Spinal cord (tissue), 10 donors: ENCODE data around the gene DNAL1. TPM values are rescaled to one million over a fixed set of nuclear protein-coding genes. Genes with fewer than 3 reads are reported as not detected.
"Not testable (repeated sequence)": the region's sequence is repeated elsewhere in the genome, so short reads cannot be mapped to it uniquely, and the experiment has no call there.

Source experiments
- DNase-seq, 6 donors: peaks; one replicate each; pipeline versions ENCODE4 v3.0.0 to v3.0.0-alpha.2; 2013 to 2015; ENCODE audit warnings: low spot score in 6 of 6, low read depth in 4 of 6
- H3K27ac ChIP-seq: one replicate; pipeline ENCODE4 v1.5.1; 2013; ENCODE audit warnings: low read depth, low read length, control low read depth
- H3K27me3 ChIP-seq: one replicate; pipeline ENCODE4 v1.6.1; 2013; ENCODE audit warnings: low read length; ENCODE audit not compliant: control insufficient read depth, insufficient read depth
- H3K36me3 ChIP-seq: one replicate; pipeline ENCODE4 v1.6.1; 2013; ENCODE audit warnings: low read length; ENCODE audit not compliant: control insufficient read depth, insufficient read depth
- H3K4me1 ChIP-seq: one replicate; pipeline ENCODE4 v1.6.1; 2013; ENCODE audit warnings: low read length; ENCODE audit not compliant: control insufficient read depth, insufficient read depth
- H3K4me3 ChIP-seq: one replicate; pipeline ENCODE4 v1.5.1; 2013; ENCODE audit warnings: low read depth, low read length, control low read depth
- H3K9me3 ChIP-seq: one replicate; pipeline ENCODE4 v1.6.1; 2013; ENCODE audit warnings: low read length; ENCODE audit not compliant: control insufficient read depth, insufficient read depth
- WGBS: methylation state at CpG from one replicate; pipeline ENCODE4 v1.1.5; 2013; ENCODE audit warnings: missing lambda C conversion rate; ENCODE audit not compliant: insufficient coverage; 5-methylcytosine and 5-hydroxymethylcytosine counted together
- polyA plus RNA-seq, 2 donors: library from polyadenylated mRNA; unstranded; fragments of 120-200 nt; gene quantifications; one replicate each; pipeline ENCODE4 v1.2.1, GENCODE V29; 2013; ENCODE audit not compliant: insufficient read length in 2 of 2
- total RNA-seq, 2 donors: library from RNA; depleted of rRNA in 1 of 2; stranded (reverse); fragments of 120-200 nt in 1 of 2; fragments of >200 nt in 1 of 2; gene quantifications; one replicate each; pipeline versions ENCODE4 v1.2.3 to v1.2.4, GENCODE V29; 2013 to 2014
- donor health status: healthy.

The DNAL1 gene
- total and polyA plus RNA-seq, 4 donors, result 15.4 to 26.0 (median 20.2) TPM

GRCh38 chr14:73636355-73636754, 8.4 kb upstream of the DNAL1 start:
- H3K4me1 ChIP-seq, result peaks cover 16% of the 10 kb centered on the region
- H3K27ac ChIP-seq, H3K4me3 ChIP-seq, H3K36me3 ChIP-seq, H3K9me3 ChIP-seq, H3K27me3 ChIP-seq, DNase-seq: not testable (repeated sequence)
- 93% methylated on average over 10 of the region's 10 CpGs for WGBS

GRCh38 chr14:73637830-73638229, 7.0 kb upstream of the DNAL1 start:
- H3K9me3 ChIP-seq, result no peaks in the 10 kb centered on the region

DNA sequence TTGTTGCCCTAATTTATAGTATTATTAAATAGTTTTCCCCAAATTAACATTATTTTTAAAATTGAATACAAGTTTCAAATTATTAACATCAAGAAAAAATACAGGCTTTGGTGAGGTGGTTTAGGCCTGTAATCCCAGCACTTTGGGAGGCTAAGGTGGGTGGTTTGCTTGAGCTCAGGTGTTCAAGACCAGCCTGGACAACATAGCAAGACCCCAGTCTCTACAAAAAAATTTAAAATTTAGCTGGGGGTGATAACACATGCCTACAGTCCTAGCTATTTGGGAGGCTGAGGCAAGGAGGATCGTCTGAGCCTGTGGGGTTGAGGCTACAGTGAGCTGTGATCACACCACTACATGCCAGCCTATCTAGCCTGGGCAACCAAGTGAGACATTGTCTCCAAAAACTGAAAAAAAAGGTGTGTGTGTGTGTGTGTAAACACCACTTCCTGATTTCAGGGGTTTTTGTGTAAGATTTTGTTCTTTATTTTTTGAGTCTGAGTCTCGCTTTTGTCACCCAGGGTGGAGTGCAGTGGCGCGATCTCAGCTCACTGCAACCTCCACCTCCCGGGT, 3.9 kb upstream of the DNAL1 start:
- H3K4me1 ChIP-seq, result peaks cover 8% of the 10 kb centered on the region
- no CpG with 5 or more reads among the region's 5 CpGs for WGBS
- H3K4me3 ChIP-seq, result no peak overlapping the region
- no peaks in the 10 kb centered on the region for H3K27me3 ChIP-seq
- H3K36me3 ChIP-seq, result no peaks in the 10 kb centered on the region
- no peaks in the 10 kb centered on the region for H3K9me3 ChIP-seq
- H3K27ac ChIP-seq, result no peak overlapping the region
- DNase-seq, result no peak

More at GRCh38 chr14:73637830-73638229, 7.0 kb upstream of the DNAL1 start:
- peaks cover 16% of the 10 kb centered on the region for H3K4me1 ChIP-seq
- no peak overlapping the region for H3K27ac ChIP-seq
- H3K36me3 ChIP-seq, result no peaks in the 10 kb centered on the region
- 77% methylated on average over 4 of the region's 5 CpGs for WGBS
- no peak overlapping the region for H3K4me3 ChIP-seq
- DNase-seq, result no peak
- peaks cover 5% of the 10 kb centered on the region for H3K27me3 ChIP-seq

DNA sequence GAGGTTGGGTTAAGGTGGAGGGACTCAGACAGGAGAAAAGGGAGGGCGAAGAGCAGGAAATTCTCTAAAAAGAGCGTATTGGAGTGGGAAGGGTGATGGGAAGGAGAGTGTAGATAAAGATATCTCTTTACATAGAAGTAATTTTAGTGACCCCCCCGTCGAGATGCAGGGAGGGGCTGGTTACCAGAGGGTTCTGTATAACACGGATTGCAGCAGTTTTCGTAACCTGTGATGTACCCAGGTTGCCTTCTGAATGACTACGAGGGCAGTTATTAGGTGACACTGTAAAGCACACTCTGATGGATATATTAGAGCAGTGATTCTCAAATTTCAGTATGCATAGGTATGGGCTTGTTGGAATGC, 443 bp downstream of the DNAL1 start:
- 9% methylated on average over 7 of the region's 7 CpGs for WGBS
- H3K27ac ChIP-seq, result peak overlapping the region; percentile 92
- no peaks in the 10 kb centered on the region for H3K27me3 ChIP-seq
- H3K4me1 ChIP-seq, result peaks cover 8% of the 10 kb centered on the region
- no peak for DNase-seq
- peak overlapping the region; percentile 98 for H3K4me3 ChIP-seq
- H3K36me3 ChIP-seq, result no peaks in the 10 kb centered on the region
- H3K9me3 ChIP-seq, result no peaks in the 10 kb centered on the region

GRCh38 chr14:73651005-73651404, 6.2 kb downstream of the DNAL1 start:
- Histone ChIP-seq H3K4me1 (no peaks in the 10 kb centered on the region), H3K27me3 (no peaks in the 10 kb centered on the region), H3K9me3 (no peaks in the 10 kb centered on the region), H3K36me3 (peaks cover 8% of the 10 kb centered on the region), H3K4me3 (no peak overlapping the region), H3K27ac (no peak overlapping the region)
- no peak for DNase-seq

GRCh38 chr14:73655851-73656250, 11.1 kb downstream of the DNAL1 start:
- H3K9me3 ChIP-seq, result no peaks in the 10 kb centered on the region
- DNase-seq, result no peak
- H3K4me3 ChIP-seq, result no peak overlapping the region
- no peaks in the 10 kb centered on the region for H3K4me1 ChIP-seq
- H3K27ac ChIP-seq, result no peak overlapping the region
- WGBS, result no CpG with 5 or more reads among the region's 1 CpG
- peaks cover 11% of the 10 kb centered on the region for H3K36me3 ChIP-seq
- no peaks in the 10 kb centered on the region for H3K27me3 ChIP-seq

DNA sequence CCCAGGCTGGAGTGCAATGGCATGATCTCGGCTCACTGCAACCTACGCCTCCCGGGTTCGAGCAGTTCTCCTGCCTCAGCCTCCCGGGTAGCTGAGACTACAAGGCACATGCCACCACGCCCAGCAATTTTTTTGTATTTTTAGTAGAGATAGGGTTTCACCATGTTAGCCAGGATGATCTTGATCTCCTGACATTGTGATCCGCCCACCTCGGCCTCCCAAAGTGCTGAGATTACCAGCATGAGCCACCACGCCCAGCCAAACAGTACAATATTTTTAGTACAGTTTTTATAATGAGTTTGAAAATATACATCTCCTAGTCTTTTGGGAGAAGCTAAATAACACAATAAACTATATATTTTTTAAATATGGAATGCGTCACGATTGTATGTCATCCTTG, 14.4 kb downstream of the DNAL1 start:
- not testable (repeated sequence) for H3K36me3 ChIP-seq, H3K4me1 ChIP-seq, H3K4me3 ChIP-seq, DNase-seq, H3K27me3 ChIP-seq, H3K9me3 ChIP-seq, H3K27ac ChIP-seq
- WGBS, result 87% methylated on average over 5 of the region's 11 CpGs

DNA sequence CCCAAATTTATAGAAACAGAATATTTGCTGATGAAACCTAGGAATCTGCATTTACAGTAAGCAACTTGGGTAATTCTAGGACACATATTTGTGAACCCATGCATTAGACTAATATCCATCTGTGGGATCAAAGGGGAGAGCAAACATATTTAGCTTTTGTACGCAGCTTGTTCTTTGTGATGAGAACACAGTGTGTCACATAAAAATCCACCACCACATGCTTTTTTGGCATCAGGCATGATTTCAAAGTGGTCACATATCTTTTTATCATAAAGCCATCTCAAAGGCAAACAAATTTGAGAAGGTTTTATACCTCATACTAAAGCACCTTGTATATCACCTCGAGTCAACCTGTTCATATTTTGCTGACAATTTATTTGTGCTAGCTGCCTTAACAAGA, 15.7 kb downstream of the DNAL1 start:
- WGBS, result 80% methylated on average over 1 of the region's 2 CpGs
- Histone ChIP-seq H3K9me3 (no peaks in the 10 kb centered on the region), H3K27me3 (no peaks in the 10 kb centered on the region), H3K4me3 (no peak overlapping the region), H3K36me3 (peaks cover 3% of the 10 kb centered on the region), H3K4me1 (no peaks in the 10 kb centered on the region), H3K27ac (no peak overlapping the region)
- no peak for DNase-seq

- Histone ChIP-seq H3K27me3 (no peaks in the 10 kb centered on the region), H3K9me3 (no peaks in the 10 kb centered on the region), H3K4me1 (no peaks in the 10 kb centered on the region), H3K36me3 (peaks cover 3% of the 10 kb centered on the region), H3K27ac (no peak overlapping the region), H3K4me3 (no peak overlapping the region)
- no peak for DNase-seq
- WGBS, result no CpG with 5 or more reads among the region's 2 CpGs
These were observed 17.1 kb downstream of the DNAL1 start for GRCh38 chr14:73661872-73662271.

DNA sequence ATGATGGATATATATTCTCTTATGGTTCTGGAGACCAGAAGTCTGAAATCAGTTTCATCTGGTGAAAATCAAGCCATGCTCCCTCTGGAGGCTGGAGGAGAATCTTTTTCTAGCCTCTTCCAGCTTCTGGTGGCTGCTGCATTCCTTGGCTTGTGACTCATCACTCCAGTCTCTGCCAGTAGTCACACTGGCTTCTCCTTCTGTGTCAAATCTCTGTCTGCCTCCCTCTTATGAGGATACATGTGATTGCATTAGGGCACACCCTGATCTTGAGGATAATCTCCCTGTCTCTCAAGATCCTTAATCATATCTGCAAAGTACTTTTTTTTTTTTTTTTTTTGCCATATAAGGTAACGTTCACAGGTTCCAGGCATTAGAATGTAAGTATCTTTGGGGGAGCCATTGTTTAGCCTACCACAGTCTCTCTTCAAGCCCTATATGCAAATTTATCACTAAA, 17.7 kb downstream of the DNAL1 start:
- no peak for DNase-seq
- Histone ChIP-seq H3K4me1 (no peaks in the 10 kb centered on the region), H3K4me3 (no peak overlapping the region), H3K9me3 (no peaks in the 10 kb centered on the region), H3K36me3 (peaks cover 3% of the 10 kb centered on the region), H3K27me3 (no peaks in the 10 kb centered on the region), H3K27ac (no peak overlapping the region)
- WGBS, result no CpG with 5 or more reads among the region's 1 CpG
